Stimulated activated CD4-positive, alpha-beta T cell treated with anti-CD3 and anti-CD28 coated beads, Interleukin-2, amount 100 ng/mL, for 24 hours (primary cell): ENCODE data around the gene SOSTDC1.
"Not testable (repeated sequence)": the region's sequence is repeated elsewhere in the genome, so short reads cannot be mapped to it uniquely, and the experiment has no call there.

Experiments used
- DNase-seq, 2 donors: peaks; one replicate each; pipeline ENCODE4 v3.0.0-alpha.2; 2020

Gene SOSTDC1, protein sequence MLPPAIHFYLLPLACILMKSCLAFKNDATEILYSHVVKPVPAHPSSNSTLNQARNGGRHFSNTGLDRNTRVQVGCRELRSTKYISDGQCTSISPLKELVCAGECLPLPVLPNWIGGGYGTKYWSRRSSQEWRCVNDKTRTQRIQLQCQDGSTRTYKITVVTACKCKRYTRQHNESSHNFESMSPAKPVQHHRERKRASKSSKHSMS

DNA sequence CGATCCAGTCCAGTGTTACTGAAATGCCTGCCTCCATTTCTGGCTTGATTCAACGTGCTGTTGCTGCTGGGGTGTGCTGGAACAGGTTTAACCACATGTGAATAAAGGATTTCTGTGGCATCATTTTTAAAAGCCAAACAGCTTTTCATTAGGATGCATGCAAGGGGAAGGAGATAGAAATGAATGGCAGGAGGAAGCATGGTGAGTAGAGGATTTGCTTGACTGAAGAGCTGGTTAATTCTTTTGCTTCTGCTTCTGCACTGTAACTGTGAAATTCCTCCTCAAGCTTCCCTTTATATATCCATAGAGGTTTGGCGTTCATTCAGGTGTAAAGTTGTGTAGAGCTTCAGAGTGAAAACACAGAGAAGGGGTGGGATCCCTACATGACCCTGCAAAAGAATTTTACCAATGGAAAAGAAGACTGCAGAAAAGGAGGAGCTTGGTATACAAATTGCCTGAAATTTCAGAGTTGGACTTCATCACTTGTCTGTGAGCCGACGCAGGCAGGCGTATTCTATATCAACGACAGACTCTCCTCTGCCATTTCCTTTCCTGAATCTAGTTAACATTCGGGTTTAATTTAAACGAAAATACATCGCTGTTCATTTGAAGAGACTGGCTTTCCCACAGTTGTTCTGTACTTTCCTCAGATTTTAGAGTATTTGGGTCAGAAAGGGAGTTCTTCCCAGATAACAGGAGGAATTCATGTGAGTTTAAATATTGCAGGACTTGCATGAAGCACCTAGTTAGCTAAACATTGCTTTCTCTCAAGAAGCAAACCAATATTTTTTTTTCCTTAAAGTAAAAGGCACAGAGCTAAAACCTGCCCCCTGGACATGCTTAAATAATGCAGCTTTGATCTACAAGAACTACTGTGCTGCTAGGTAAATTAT, at the start of gene SOSTDC1:
SOSTDC1 (minus strand) TSS at position 270 of the 893 bp plus-strand sequence; CDS start at position 200, 70 bp downstream.
- no peak for DNase-seq

GRCh38 chr7:16514729-16515128, 49.2 kb upstream of the SOSTDC1 start:
- no peak for DNase-seq

DNA sequence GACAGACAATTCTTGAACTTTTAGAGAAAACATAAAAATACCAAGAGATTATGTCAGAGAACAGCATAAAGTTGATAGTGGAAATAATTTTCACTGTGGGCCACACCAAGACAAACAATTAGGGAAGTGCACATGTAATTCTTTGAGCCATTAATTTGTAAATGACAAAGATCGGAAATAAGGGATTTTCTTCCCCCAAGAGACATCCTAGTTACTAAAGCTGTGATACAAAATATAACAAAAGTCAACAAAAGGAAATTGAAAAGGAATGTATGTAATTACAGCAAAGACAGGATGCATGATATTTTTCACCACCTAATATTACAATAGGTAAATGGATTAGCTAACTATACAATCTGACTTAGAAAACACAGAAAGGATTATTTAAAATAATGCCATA, 48.7 kb upstream of the SOSTDC1 start:
- no peak for DNase-seq

- DNase-seq: no peak
Observed at GRCh38 chr7:16512097-16512496, 46.6 kb upstream of the SOSTDC1 start.

DNA sequence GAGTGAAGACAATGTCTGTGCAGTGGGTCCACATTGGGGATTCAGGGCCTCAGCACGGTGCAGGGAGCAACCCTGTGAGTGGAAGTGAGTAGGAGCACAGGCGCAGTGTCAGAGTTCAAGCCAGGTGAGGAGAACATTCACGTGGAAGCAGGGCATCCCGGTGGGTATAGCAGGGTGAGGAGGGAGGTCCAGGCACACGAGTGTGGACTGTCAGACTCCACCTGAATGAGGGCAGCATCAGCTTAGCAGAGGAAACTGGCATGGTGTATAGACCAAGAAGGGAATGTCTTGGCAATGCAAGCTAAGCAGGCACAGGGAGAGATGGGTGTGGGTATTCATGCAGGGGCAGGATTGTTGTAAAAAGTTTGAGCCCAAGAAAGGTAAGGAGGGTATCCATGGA, 45.8 kb upstream of the SOSTDC1 start:
- DNase-seq: no peak

DNA sequence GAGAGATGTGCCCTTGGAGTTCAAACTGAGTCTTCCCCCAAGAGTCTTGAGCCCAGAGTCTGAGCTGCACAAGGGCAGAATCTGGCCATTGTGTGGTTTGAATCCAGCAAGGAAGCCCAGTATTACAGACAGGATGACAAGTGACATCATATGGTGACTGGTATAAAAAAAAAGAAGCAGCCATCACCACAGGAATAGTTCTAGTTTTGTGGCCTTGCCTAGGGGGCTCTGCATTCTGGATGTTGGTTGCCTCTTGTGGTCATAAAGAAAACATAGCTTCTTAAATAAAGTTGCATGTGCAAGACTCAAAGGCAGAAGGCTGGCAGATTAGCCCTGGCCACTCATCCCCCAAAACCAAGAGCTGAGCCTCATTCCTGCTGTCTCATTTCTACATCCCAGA, 44.3 kb upstream of the SOSTDC1 start:
- DNase-seq: no peak

DNA sequence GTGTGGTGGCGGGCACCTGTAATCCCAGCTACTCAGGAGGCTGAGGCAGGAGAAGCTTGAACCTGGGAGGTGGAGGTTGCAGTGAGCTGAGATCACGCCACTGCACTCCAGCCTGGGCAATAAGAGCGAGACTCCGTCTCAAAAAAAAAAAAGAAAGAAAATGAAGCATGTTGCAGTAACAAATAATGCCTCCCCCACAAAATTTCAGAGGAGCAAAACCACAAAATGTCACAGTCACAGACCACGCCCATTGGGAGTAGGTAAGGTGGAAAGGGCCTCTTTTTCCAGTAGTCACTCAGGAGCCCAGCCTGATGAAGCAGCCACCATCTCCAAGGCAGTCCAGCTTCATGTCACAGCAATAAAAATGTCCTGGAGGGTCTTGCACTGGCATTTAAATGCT, 40.9 kb upstream of the SOSTDC1 start:
- not testable (repeated sequence) for DNase-seq

DNA sequence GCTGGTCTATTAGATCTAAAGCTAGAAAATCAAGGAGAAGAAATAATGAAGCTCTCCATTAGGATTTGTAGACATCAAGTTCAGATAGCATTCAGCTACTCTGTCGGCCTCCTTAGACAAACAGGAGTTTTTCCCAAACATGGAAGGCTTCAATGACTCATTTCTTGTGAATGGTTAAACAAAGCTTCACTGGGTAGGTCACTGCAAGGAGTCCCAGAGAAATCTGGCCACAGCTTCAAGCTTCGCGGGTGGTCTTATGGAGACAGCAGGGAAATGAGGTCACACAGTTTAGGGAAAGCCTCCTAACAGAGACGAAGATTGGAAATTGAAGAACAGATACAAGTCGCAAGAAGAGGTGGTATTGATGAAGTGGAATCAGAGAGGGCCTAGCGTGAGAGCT, 38.5 kb upstream of the SOSTDC1 start:
- no peak for DNase-seq

DNA sequence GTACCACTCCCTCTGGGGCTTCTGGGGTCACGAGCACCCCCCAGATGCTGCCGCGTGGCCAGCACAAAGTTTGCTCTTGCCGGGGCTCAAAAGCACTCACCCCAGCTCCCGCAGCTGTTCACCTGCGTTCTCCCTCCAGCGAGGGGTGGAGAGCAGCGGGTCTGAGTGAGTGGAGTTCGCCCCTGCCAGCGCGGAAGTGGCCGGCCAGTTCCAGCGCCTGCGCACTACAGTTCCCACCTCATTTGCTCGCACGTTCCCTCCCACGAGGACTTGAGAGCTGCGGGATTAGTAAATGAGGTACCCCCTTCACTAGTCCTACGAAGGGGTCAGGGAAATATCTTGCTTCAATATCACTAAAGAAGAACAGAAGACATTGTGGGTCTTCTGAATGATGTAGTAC, 36.8 kb upstream of the SOSTDC1 start:
- no peak for DNase-seq

- DNase-seq: no peak
Observed at GRCh38 chr7:16498122-16498521, 32.6 kb upstream of the SOSTDC1 start.

DNA sequence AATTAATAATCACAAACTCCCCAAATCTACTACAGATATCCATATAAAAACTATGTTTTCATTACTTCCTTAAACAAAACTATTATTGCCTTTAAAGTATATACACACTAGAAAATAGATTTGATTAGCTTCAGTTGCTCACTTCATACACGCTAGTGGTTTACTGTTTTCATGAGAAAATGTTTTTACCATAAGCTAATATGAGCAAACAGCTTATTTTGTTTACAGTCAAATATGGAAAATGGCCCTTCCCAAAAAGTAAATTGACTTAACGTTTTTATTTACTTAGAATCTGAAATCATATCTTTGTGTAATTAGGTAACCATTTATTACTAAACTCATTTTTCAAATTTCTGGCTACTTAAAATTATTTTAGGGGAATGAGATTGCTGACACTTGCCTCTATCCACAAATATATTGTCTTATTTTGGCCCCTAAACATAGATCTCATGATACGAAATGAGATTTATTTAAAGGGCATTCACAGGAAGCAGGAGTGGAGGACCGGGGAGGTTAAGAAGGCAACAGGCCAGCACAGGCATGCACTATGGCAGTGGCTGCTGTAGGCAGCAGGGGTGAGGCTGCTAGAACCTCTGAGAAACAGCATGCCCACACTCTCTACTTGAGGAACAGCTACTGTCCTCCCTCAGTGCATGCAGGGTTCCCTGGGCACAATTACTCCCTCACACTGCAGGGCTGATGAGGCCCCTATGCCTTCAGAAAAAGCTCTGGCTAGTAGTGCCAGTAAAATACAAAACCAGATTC, 29.6 kb upstream of the SOSTDC1 start:
- no peak for DNase-seq

DNA sequence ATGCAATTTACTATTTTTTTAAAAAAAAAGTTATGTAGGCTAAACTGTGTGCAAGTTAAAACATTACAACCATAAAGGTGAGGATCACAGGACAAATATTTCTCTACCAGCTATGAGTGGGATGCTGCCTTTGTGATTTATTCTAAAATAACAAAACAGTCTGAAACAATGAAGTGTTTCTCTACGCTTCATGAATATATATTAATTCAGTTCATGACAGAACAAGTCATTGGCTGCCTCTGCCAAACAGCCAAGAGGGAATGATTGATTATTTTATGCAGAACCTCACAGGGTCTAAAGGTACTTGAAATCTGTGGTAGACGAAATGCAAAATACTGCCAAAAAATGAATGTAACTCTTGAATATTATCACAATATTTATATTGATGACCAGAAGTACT, 29.0 kb upstream of the SOSTDC1 start:
- no peak for DNase-seq

GRCh38 chr7:16493266-16493665, 27.7 kb upstream of the SOSTDC1 start:
- DNase-seq: no peak

GRCh38 chr7:16492513-16493062, 27.1 kb upstream of the SOSTDC1 start:
- DNase-seq: no peak

GRCh38 chr7:16491148-16491547, 25.6 kb upstream of the SOSTDC1 start:
- DNase-seq: no peak

DNA sequence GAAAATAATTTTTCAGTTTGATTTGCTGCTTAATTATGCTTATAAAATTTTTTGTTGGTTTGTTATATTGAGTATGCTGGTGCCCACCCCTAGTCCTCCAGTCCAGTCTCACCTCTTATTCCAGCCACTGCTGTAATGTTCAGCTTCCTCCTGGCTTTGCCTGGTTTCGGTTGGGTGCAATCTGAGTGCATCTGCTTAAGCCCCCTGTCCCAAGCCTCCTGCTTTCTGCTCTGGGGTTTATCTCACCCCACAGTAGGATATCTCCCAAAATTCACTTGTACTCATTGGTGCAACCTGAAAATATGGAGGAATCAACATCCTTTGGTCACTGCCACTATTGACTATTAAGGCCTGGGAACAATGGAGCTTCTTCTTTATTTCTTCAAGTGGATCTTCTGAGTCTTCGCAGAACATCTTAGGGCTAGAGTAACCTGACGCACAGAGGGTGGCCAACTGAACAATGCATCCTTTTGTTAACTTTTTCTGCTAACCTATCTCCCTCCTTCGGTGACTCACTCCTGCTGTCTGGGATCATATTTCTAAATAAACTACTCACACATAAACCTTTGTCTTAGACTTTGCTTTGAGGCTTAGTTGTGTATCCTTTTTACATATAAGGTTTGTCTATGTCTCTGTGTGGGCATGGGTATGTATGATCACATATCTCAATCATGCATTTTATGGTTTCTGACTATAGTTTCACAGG, 19.1 kb upstream of the SOSTDC1 start:
- no peak for DNase-seq

DNA sequence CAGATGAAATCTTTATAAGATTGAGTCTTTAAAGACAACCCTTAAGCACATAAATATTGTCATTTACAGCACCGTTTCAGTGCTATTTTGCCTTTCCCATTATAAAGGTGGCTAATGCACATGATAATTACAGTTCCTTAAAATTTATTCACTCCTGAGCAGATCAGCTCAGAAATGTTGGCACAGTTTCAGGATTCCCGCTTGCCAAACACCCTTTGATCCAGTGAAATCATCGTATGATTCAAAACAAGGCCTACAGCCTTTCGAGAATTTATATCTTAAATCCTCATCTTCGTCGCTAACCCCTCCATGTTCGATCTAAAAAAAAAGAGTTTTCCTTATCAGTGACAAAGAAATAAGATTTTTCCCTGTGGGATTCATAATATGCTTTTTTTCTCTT, 14.1 kb upstream of the SOSTDC1 start:
- DNase-seq: no peak

DNA sequence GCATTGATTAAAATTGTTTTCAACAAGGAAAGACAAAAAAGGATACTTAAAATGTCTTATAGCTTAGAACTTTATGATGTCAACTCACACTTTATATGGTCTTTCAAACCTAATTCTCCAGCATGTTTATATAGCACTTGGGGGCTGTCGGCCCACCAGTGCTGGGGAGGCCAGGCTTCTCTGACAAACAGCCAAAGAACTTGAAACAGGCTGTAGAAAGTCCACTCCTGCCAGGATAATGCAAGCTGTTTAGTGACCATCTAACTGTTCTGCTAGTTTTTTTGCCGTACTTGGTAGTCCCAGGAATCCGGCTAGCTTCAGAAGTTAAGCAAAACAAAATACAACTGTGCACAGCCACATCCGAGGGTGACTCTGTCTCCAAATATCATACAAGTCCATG, 13.6 kb upstream of the SOSTDC1 start:
- no peak for DNase-seq

DNA sequence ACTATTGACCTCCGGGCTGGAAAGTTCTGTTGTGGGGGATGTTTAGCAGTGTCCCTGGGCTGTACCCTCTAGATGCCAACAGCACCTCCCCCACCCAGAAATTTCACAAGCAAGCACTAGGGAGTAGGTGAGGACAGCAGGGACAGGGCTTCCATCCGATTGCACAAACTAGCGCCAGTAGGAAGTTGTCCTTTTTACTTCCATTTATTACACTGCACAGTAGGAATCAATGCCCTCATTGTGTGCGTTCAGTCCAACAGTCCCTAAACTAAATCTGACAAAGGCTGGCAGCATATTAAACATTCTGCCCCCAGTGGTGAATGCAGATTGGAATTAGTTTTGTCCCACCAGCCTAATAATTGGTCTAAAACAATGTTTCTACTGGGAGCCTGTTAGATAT, 6.4 kb upstream of the SOSTDC1 start:
- DNase-seq: no peak

GRCh38 chr7:16463949-16464715, 1.4 kb downstream of the SOSTDC1 start:
- no peak for DNase-seq

DNA sequence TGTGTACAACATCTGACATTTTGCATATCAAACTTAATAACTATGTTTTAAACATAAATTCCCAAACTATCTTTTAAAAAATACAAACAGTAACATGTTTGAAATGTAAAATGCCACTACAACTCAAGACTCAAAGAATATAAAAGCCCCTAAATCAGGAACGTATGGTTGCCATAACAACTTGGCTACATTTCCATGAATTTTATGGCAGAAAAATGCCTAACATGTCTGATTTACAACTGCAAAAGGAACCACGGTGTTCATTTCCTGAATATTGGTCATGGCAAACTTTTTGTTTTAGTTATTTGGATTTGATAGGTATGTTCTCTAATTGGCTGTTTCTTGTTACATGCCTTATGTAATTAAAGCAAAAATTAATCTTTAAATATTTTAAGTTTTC, 2.0 kb downstream of the SOSTDC1 start:
- DNase-seq: no peak

- DNase-seq: no peak
Observed at GRCh38 chr7:16462431-16462889, 3.1 kb downstream of the SOSTDC1 start.
